MM.1S (cell line): ENCODE results near the gene PRIMPOL.

ENCODE experiments used
- DNase-seq: peaks from one replicate; pipeline ENCODE4 v3.0.0-alpha.2; 2015
- H2AFZ ChIP-seq: fragments of 300-600 bp; sonication (generic); 2 replicates; pipeline ENCODE4 v1.6.0; 2016; ENCODE audit warnings: antibody characterized with exemption, low read length
- H3F3A ChIP-seq: fragments of 300-600 bp; sonication (generic); 2 replicates; pipeline ENCODE4 v1.6.1; 2016; ENCODE audit warnings: mild to moderate bottlenecking, antibody characterized with exemption, low read length, moderate library complexity, mixed read lengths; ENCODE audit not compliant: insufficient read depth
- H3K27ac ChIP-seq: fragments of 300-600 bp; sonication (generic); 2 replicates; pipeline ENCODE4 v1.5.1; 2016; ENCODE audit warnings: mild to moderate bottlenecking, low read length
- H3K27me3 ChIP-seq: fragments of 300-600 bp; sonication (generic); replicated peaks from 2 replicates; pipeline ENCODE4 v1.6.0; 2016; ENCODE audit warnings: low read length; ENCODE audit not compliant: insufficient read depth
- H3K36me3 ChIP-seq: fragments of 300-600 bp; sonication (generic); replicated peaks from 2 replicates; pipeline ENCODE4 v1.6.1; 2016; ENCODE audit warnings: mild to moderate bottlenecking, low read length, mixed read lengths; ENCODE audit not compliant: insufficient read depth
- H3K4me1 ChIP-seq: fragments of 300-600 bp; sonication (generic); 2 replicates; pipeline ENCODE4 v1.6.1; 2016; ENCODE audit warnings: low read length, mixed read lengths
- H3K4me2 ChIP-seq: fragments of 300-600 bp; sonication (generic); 2 replicates; pipeline ENCODE4 v1.6.0; 2016; ENCODE audit warnings: low read depth, low read length
- H3K4me3 ChIP-seq: fragments of 300-600 bp; sonication (generic); 2 replicates; pipeline ENCODE4 v1.5.1; 2016; ENCODE audit warnings: low read length, mixed read lengths
- H3K79me2 ChIP-seq: fragments of 300-600 bp; sonication (generic); 2 replicates; pipeline ENCODE4 v1.6.1; 2016; ENCODE audit warnings: mixed run types, low read length, mixed read lengths
- H3K9ac ChIP-seq: fragments of 300-600 bp; sonication (generic); 2 replicates; pipeline ENCODE4 v1.6.1; 2016; ENCODE audit warnings: low read length, mixed read lengths
- H3K9me2 ChIP-seq: fragments of 300-600 bp; sonication (generic); replicated peaks from 2 replicates; pipeline ENCODE4 v1.6.1; 2016; ENCODE audit warnings: mild to moderate bottlenecking, low read length, mixed read lengths; ENCODE audit not compliant: insufficient read depth
- H3K9me3 ChIP-seq: fragments of 300-600 bp; sonication (generic); replicated peaks from 2 replicates; pipeline ENCODE4 v1.6.1; 2016; ENCODE audit warnings: mild to moderate bottlenecking, low read length, mixed read lengths; ENCODE audit not compliant: insufficient read depth
- H4K20me1 ChIP-seq: fragments of 300-600 bp; sonication (generic); 2 replicates; pipeline ENCODE4 v1.6.1; 2016; ENCODE audit warnings: mild to moderate bottlenecking, low read length, moderate library complexity, mixed read lengths; ENCODE audit not compliant: insufficient read depth
- EZH2 ChIP-seq: fragments of 300-600 bp; sonication (generic); optimal IDR thresholded peaks from 2 replicates; pipeline ENCODE3; 2017; ENCODE audit warnings: low read depth, mild to moderate bottlenecking, antibody characterized with exemption, low read length, mixed read lengths
- EZH2phosphoT487 ChIP-seq: fragments of 300-600 bp; sonication (generic); IDR thresholded peaks from 2 replicates; pipeline ENCODE4 v1.6.1; 2018; ENCODE audit warnings: antibody characterized with exemption, low read length
- TF ChIP-seq, protein P1 (sequence below): fragments of 300-600 bp; sonication (generic); IDR thresholded peaks from 2 replicates; pipeline ENCODE4 v1.5.1; 2016; ENCODE audit warnings: antibody characterized with exemption, low read length, mixed read lengths

PRIMPOL gene

DNA sequence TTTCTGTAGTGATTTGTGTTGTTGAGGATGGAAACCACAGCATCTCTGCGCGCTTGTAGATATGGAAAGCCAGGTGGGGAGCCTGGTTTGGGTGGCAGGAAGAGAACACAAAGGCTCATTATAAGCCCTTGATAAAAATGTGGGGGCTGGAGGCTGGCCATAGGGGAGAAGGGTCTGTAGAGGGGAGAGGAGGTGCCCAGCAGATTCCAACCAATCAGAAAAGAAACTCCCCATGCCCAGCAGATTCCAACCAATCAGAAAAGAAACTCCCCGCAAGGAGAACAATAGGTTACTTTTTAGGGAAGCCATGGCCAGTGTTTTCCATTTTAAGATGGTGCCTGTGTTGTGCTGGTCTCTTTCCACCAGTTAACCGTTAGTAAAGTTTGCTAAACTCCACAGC, 94.1 kb downstream of the PRIMPOL start:
- H3K36me3 ChIP-seq = no peaks in the 10 kb centered on the region
- TF ChIP-seq, protein P1, sequence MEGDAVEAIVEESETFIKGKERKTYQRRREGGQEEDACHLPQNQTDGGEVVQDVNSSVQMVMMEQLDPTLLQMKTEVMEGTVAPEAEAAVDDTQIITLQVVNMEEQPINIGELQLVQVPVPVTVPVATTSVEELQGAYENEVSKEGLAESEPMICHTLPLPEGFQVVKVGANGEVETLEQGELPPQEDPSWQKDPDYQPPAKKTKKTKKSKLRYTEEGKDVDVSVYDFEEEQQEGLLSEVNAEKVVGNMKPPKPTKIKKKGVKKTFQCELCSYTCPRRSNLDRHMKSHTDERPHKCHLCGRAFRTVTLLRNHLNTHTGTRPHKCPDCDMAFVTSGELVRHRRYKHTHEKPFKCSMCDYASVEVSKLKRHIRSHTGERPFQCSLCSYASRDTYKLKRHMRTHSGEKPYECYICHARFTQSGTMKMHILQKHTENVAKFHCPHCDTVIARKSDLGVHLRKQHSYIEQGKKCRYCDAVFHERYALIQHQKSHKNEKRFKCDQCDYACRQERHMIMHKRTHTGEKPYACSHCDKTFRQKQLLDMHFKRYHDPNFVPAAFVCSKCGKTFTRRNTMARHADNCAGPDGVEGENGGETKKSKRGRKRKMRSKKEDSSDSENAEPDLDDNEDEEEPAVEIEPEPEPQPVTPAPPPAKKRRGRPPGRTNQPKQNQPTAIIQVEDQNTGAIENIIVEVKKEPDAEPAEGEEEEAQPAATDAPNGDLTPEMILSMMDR = no peak
- TF ChIP-seq EZH2phosphoT487 (no peak), EZH2 (no peak)

DNA sequence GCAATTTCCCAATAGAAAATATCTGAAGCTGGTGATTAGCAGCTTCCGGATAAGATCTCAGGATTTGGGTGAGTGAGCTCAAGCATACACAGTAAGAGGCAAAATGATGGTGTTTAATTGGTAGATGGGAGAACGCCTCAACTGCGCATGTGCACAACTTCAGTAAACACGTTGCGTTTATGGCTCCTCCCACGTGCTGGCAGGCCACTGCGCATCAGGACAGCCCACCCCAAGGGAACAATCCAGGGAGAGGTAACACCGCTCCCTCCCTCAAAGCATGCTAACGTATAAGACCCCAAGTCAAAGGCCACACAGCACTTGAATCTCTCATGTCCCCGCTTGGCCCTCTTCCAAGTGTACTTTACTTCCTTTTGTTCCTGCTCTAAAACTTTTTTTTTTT, 94.7 kb downstream of the PRIMPOL start:
- H3K4me2 ChIP-seq = no peak overlapping the region
- no peak for DNase-seq
- peaks cover 18% of the 10 kb centered on the region for H3F3A ChIP-seq
- H2AFZ ChIP-seq = no peak overlapping the region
- no peaks in the 10 kb centered on the region for H3K9me2 ChIP-seq
- H3K9ac ChIP-seq = no peak overlapping the region
- no peak overlapping the region for H3K4me3 ChIP-seq
- H3K27ac ChIP-seq = no peak overlapping the region
- no peaks in the 10 kb centered on the region for H3K27me3 ChIP-seq
- H3K36me3 ChIP-seq = no peaks in the 10 kb centered on the region
- peaks cover 16% of the 10 kb centered on the region for H3K4me1 ChIP-seq
- TF ChIP-seq EZH2phosphoT487 (no peak), EZH2 (no peak)
- TF ChIP-seq, protein P1 = no peak
- no peaks in the 10 kb centered on the region for H3K79me2 ChIP-seq
- H3K9me3 ChIP-seq = no peaks in the 10 kb centered on the region
- no peaks in the 10 kb centered on the region for H4K20me1 ChIP-seq

More for the DNA sequence above, 94.1 kb downstream of the PRIMPOL start:
- Histone ChIP-seq H3K9me2 (no peaks in the 10 kb centered on the region), H3K27ac (no peak overlapping the region), H4K20me1 (no peaks in the 10 kb centered on the region), H3F3A (peaks cover 18% of the 10 kb centered on the region), H3K79me2 (no peaks in the 10 kb centered on the region), H3K9ac (no peak overlapping the region), H3K27me3 (no peaks in the 10 kb centered on the region), H3K4me3 (no peak overlapping the region), H3K4me2 (no peak overlapping the region), H2AFZ (no peak overlapping the region), H3K9me3 (no peaks in the 10 kb centered on the region), H3K4me1 (peaks cover 16% of the 10 kb centered on the region)
- DNase-seq = no peak
